Upper lobe of left lung (tissue), 6 donors: ENCODE data around the gene ACTR3C. TPM values are rescaled to one million over a fixed set of nuclear protein-coding genes. Genes with fewer than 3 reads are reported as not detected.
A peak's percentile ranks its signal among the peaks of the same experiment; 100 is the strongest.

Experiments
- ATAC-seq, 2 donors: fragments of 200-7000 bp; cut with Tn5 transposase; one replicate each; pipeline ENCODE4 v1.9.1; 2022; ENCODE audit warnings: mild to moderate bottlenecking in 2 of 2, moderate library complexity in 2 of 2; ENCODE audit not compliant: low FRiP score in 2 of 2
- DNase-seq, 2 donors: peaks; one replicate each; pipeline ENCODE4 v3.0.0-alpha.2; 2019 to 2020
- H3K27ac ChIP-seq, 4 donors: fragments of 200-600 bp; sonication (generic); one replicate each; pipeline ENCODE4 v1.5.1; 2016 to 2019
- H3K27me3 ChIP-seq, 4 donors: fragments of 200-600 bp; sonication (generic); one replicate each; pipeline ENCODE4 v1.5.1; 2017 to 2019
- H3K36me3 ChIP-seq, 4 donors: fragments of 200-600 bp; sonication (generic); one replicate each; pipeline ENCODE4 v1.5.1; 2016 to 2019
- H3K4me1 ChIP-seq, 4 donors: fragments of 200-600 bp; sonication (generic); one replicate each; pipeline ENCODE4 v1.5.1; 2018 to 2019
- H3K4me3 ChIP-seq, 4 donors: fragments of 200-600 bp; sonication (generic); one replicate each; pipeline ENCODE4 v1.5.1; 2017 to 2019; ENCODE audit warnings: mild to moderate bottlenecking in 2 of 4, moderate library complexity in 1 of 4
- H3K9me3 ChIP-seq, 4 donors: fragments of 200-600 bp; sonication (generic); one replicate each; pipeline ENCODE4 v1.5.1; 2018 to 2019
- CTCF ChIP-seq, 6 experiments: fragments of 450-650 bp in 4 of 6; fragments of 200-600 bp in 2 of 6; sonication (generic) in 2 of 6; IDR thresholded peaks; one replicate each; pipeline ENCODE4 v1.5.1; 2016 to 2019; ENCODE audit warnings: antibody characterized with exemption in 6 of 6
- EP300 ChIP-seq, 4 donors: sonication (generic); formaldehyde crosslinking; IDR thresholded peaks; one replicate each; pipeline ENCODE4 v1.5.1; 2017; ENCODE audit warnings: antibody characterized with exemption in 4 of 4, control low read depth in 2 of 4
- POLR2A ChIP-seq, 4 donors: fragments of 450-650 bp; IDR thresholded peaks; one replicate each; pipeline ENCODE4 v1.5.1; 2016 to 2017; ENCODE audit warnings: antibody characterized with exemption in 4 of 4, mild to moderate bottlenecking in 2 of 4
- POLR2AphosphoS5 ChIP-seq, 2 donors: sonication (generic); formaldehyde crosslinking; IDR thresholded peaks; one replicate each; pipeline ENCODE4 v1.5.1; 2017; ENCODE audit warnings: antibody characterized with exemption in 2 of 2
- WGBS, 2 donors: methylation state at CpG; one replicate each; pipeline ENCODE4 v1.1.5; 2017 to 2018; 5-methylcytosine and 5-hydroxymethylcytosine counted together
- total RNA-seq, 6 donors: library from RNA; depleted of rRNA in 4 of 6; stranded (reverse); fragments of >200 nt in 4 of 6; gene quantifications; one replicate each; pipeline versions ENCODE4 v1.1.0 to v1.2.1, GENCODE V29; 2016 to 2021
- donor health status: DM: no; HTN: no; CAD: no; lungs with moderate emphysema.
- donor health status: DM: no; HTN: yes; CAD: no; lungs with severe emphysema.

ACTR3C gene
- total RNA-seq, 6 donors from 2014 or later, result 12.1 to 123 (median 24.1) TPM

DNA sequence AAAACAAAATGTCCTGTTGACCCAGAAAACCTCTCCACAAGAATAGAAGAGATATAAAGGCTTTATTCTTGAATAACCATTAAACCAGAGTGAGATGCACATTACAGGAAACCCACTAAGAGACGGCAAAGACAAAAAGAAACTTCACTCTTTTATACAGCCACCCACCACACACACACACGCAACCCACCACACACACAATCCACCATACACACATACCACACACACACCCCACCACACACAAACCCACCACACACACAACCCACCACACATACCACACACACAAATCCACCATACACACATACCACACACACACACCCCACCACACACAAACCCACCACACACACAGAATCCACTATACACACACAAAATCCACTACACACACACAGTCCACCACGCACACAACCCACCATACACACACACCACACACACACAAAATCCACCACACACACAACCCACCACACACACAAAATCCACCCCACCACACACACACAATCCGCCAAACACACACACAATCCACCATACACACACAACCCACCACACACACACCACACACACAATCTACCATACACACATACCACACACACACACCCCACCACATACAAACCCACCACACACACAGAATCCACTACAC is 35.8 kb upstream of the ACTR3C start:
- no peaks in the 10 kb centered on the region for H3K27me3 ChIP-seq
- ATAC-seq (no peak), DNase-seq (no peak)
- H3K27ac ChIP-seq, result no peak overlapping the region
- TF ChIP-seq POLR2A (IDR thresholded peaks at IDR 0.05) (no peak), POLR2AphosphoS5 (IDR thresholded peaks at IDR 0.05) (no peak), CTCF (IDR thresholded peaks at IDR 0.05) (no peak), EP300 (IDR thresholded peaks at IDR 0.05) (no peak)
- H3K36me3 ChIP-seq, result no peaks in the 10 kb centered on the region
- no peak overlapping the region for H3K4me3 ChIP-seq
- H3K4me1 ChIP-seq, result no peaks in the 10 kb centered on the region
- 86% methylated on average over 4 of the region's 4 CpGs for WGBS, 2 donors
- H3K9me3 ChIP-seq, result no peaks in the 10 kb centered on the region

DNA sequence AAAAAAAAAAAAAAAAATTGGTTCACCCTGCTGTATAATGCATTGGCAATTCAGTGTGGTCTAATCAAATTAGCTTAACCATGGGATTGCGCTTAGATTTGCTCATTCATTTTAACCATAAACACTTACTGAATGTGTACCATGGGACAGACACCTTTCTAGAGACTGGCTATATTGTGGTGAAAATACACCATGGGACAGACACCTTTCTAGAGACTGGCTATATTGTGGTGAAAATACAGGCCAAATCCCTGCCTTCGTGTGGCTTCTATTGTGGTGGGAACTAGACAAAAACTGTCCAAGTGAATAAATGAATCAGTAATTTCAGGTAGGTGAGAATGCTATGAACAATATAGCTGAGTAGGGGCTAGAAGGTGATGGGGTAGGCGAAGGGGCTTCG is 35.1 kb upstream of the ACTR3C start:
- Histone ChIP-seq H3K36me3 (no peaks in the 10 kb centered on the region), H3K27ac (no peak overlapping the region), H3K4me3 (no peak overlapping the region), H3K4me1 (no peaks in the 10 kb centered on the region), H3K27me3 (no peaks in the 10 kb centered on the region), H3K9me3 (no peaks in the 10 kb centered on the region)
- no peak for ATAC-seq
- TF ChIP-seq POLR2AphosphoS5 (IDR thresholded peaks at IDR 0.05) (no peak), EP300 (IDR thresholded peaks at IDR 0.05) (no peak), CTCF (IDR thresholded peaks at IDR 0.05) (no peak), POLR2A (IDR thresholded peaks at IDR 0.05) (no peak)
- 95 to 98% methylated on average over 4 of the region's 4 CpGs for WGBS, 2 donors
- DNase-seq, result no peak

DNA sequence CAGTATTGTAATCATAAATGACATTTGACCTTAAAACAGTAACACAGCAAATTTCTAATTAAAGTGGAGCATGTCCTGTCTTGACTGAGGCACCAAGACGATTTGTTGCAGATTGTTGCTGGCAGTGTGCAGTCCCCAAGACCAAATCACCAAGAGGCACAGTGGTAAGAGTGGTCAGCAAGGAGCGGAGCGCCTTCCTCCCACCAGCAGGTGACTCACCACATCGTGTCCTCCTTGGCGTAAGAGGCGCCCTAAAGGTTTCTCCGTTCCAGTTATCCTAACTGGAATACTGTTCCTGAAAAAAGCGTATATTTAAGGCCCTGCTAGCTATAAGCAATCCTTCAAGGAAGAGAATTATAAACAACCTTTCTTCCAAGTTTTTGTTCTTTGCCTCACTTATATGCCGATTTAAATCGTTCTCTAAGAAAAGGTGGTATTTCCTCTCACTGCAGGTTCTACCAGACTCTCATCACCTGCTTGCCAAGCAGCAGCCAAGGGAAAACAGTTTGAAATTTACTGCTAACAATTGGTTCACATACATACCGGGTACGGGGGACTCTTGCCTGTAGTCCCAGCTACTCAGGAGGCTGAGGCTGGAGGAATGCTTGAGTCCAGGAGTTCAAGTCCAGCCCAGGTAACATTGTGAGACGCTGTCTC is 34.6 kb upstream of the ACTR3C start:
- DNase-seq (no peak), ATAC-seq (no peak)
- no peaks in the 10 kb centered on the region for H3K27me3 ChIP-seq
- H3K9me3 ChIP-seq, result no peaks in the 10 kb centered on the region
- H3K4me3 ChIP-seq, result no peak overlapping the region
- TF ChIP-seq POLR2AphosphoS5 (IDR thresholded peaks at IDR 0.05) (no peak), EP300 (IDR thresholded peaks at IDR 0.05) (no peak), CTCF (IDR thresholded peaks at IDR 0.05) (no peak), POLR2A (IDR thresholded peaks at IDR 0.05) (no peak)
- no peaks in the 10 kb centered on the region for H3K4me1 ChIP-seq
- no peaks in the 10 kb centered on the region for H3K36me3 ChIP-seq
- WGBS, 2 donors, result 68 to 73% methylated on average over 13 of the region's 13 CpGs
- peak overlapping the region in 1 of 4 donors; percentile 15 for H3K27ac ChIP-seq

GRCh38 chr7:150357270-150357669 is 33.9 kb upstream of the ACTR3C start:
- ATAC-seq, result no peak
- DNase-seq, result no peak

More at GRCh38 chr7:150357270-150357669, 33.9 kb upstream of the ACTR3C start:
- Histone ChIP-seq H3K36me3 (no peaks in the 10 kb centered on the region), H3K27me3 (no peaks in the 10 kb centered on the region), H3K9me3 (no peaks in the 10 kb centered on the region), H3K27ac (peak overlapping the region in 1 of 4 donors; percentile 15), H3K4me3 (no peak overlapping the region), H3K4me1 (no peaks in the 10 kb centered on the region)
- TF ChIP-seq EP300 (IDR thresholded peaks at IDR 0.05) (no peak), POLR2AphosphoS5 (IDR thresholded peaks at IDR 0.05) (no peak), CTCF (IDR thresholded peaks at IDR 0.05) (no peak), POLR2A (IDR thresholded peaks at IDR 0.05) (no peak)
- 47 to 54% methylated on average over 9 of the region's 9 CpGs for WGBS, 2 donors
